Thoracic aorta (tissue), 2 donors: ENCODE measurements around the gene POLE4. TPM values are rescaled to one million over a fixed set of nuclear protein-coding genes. Genes with fewer than 3 reads are reported as not detected.

ENCODE experiments used
- ATAC-seq: fragments of 150-250 bp; one replicate; pipeline ENCODE4 v1.8.0; 2017; ENCODE audit warnings: low read depth; ENCODE audit not compliant: insufficient number of reproducible peaks, low FRiP score
- DNase-seq: peaks from one replicate; pipeline ENCODE4 v3.0.0-alpha.2; 2020; ENCODE audit warnings: low spot score
- H3K27ac ChIP-seq, 2 donors: fragments of 200-600 bp; sonication (generic); 1 replicate in 1 of 2; 2 replicates in 1 of 2; pipeline ENCODE4 v1.5.1; 2016; ENCODE audit warnings: mild to moderate bottlenecking in 2 of 2, moderate library complexity in 2 of 2
- H3K27me3 ChIP-seq: fragments of 200-600 bp; sonication (generic); replicated peaks from 2 replicates; pipeline ENCODE4 v1.6.0; 2016; ENCODE audit warnings: mild to moderate bottlenecking; ENCODE audit not compliant: insufficient read depth
- H3K36me3 ChIP-seq: fragments of 200-600 bp; sonication (generic); one replicate; pipeline ENCODE4 v1.5.1; 2016
- H3K4me1 ChIP-seq, 2 donors: fragments of 200-600 bp; sonication (generic); 1 replicate in 1 of 2; 2 replicates in 1 of 2; pipeline versions ENCODE4 v1.5.1 to v1.6.0; 2016; ENCODE audit warnings: low read depth in 2 of 2, mild to moderate bottlenecking in 1 of 2; ENCODE audit not compliant: control insufficient read depth in 1 of 2
- H3K4me3 ChIP-seq: fragments of 200-600 bp; sonication (generic); 2 replicates; pipeline ENCODE4 v1.5.1; 2016; ENCODE audit warnings: mild to moderate bottlenecking
- H3K9me3 ChIP-seq: fragments of 200-600 bp; sonication (generic); 2 replicates; pipeline ENCODE4 v1.5.1; 2016
- total RNA-seq, 2 donors: library from RNA; depleted of rRNA; stranded (reverse); fragments of >200 nt; gene quantifications; one replicate each; pipeline versions ENCODE4 v1.1.0 to v1.2.3, GENCODE V29; 2016
- TF ChIP-seq, protein P1 (sequence below): fragments of 200-600 bp; sonication (generic); IDR thresholded peaks from one replicate; pipeline ENCODE4 v1.5.1; 2019; ENCODE audit warnings: antibody characterized with exemption

The POLE4 gene
- total RNA-seq, 2 donors from 2014 or later, result 12.8 to 16.4 TPM

DNA sequence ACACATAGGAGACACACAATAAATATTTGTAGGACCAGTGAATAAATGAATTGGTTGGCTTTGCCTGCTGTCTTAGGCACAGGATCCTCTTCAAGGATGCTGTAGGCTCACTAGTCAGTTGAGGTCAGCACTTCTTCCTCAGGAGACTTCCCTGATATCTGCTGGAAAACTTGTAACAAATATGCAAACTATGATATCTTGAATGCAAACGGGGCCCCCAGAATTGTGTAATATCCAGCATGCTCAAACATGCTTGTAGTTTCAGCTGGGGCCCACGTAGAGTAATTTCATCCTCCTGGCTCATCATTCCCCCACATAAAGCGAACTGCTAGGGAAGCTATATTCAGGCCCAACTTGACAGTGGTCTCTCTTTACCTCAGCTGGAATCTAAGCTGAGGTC, 43.6 kb downstream of the POLE4 start:
- Histone ChIP-seq H3K4me1 (no peaks in the 10 kb centered on the region), H3K27me3 (no peaks in the 10 kb centered on the region), H3K27ac (no peak overlapping the region), H3K4me3 (no peak overlapping the region), H3K36me3 (no peaks in the 10 kb centered on the region), H3K9me3 (no peaks in the 10 kb centered on the region)
- TF ChIP-seq, protein P1, sequence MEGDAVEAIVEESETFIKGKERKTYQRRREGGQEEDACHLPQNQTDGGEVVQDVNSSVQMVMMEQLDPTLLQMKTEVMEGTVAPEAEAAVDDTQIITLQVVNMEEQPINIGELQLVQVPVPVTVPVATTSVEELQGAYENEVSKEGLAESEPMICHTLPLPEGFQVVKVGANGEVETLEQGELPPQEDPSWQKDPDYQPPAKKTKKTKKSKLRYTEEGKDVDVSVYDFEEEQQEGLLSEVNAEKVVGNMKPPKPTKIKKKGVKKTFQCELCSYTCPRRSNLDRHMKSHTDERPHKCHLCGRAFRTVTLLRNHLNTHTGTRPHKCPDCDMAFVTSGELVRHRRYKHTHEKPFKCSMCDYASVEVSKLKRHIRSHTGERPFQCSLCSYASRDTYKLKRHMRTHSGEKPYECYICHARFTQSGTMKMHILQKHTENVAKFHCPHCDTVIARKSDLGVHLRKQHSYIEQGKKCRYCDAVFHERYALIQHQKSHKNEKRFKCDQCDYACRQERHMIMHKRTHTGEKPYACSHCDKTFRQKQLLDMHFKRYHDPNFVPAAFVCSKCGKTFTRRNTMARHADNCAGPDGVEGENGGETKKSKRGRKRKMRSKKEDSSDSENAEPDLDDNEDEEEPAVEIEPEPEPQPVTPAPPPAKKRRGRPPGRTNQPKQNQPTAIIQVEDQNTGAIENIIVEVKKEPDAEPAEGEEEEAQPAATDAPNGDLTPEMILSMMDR, result no peak
- DNase-seq (no peak), ATAC-seq (no peak)

DNA sequence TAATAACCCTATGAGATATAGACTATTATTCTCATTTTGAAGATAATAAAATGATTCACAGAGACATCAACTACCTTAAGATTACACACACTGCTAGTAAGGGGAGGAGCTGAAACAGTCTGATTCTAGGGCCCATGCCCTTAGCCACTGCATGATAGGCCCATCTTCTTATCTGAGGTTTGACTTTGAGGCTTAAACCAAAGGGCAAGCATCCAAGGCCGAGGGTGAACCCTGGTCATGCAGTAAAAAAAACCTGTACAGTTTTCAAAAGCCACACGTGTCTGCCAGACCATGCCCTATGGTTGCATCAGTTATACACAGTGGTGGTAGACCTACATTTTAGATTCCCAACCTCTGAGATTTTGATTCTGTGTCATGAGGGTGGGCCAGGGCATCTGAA, 44.8 kb downstream of the POLE4 start:
- no peak for DNase-seq

DNA sequence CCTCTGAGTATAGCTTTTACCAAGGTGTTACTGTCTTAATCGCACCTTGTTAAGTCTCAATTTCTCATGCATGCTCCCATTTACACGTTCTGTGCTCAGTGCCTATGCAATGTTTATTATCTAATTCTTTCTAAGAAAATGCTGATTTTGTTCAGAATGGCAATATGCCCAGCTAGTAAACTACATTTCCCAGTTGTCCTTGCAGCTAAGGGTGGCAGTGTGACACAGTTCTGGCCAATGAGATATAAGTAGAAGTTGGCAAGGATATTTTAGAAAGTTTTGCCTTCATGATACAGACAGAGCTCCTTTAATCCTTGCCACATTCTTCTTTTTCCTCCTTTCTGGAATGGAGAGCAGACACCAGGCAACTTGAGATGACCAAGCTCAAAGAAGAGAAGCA, 45.3 kb downstream of the POLE4 start:
- H3K36me3 ChIP-seq, result no peaks in the 10 kb centered on the region
- H3K9me3 ChIP-seq, result no peaks in the 10 kb centered on the region
- DNase-seq (no peak), ATAC-seq (no peak)
- no peak overlapping the region for H3K27ac ChIP-seq
- TF ChIP-seq, protein P1, result no peak
- no peaks in the 10 kb centered on the region for H3K27me3 ChIP-seq
- H3K4me1 ChIP-seq, result no peaks in the 10 kb centered on the region
- no peak overlapping the region for H3K4me3 ChIP-seq

More for the DNA sequence above, 44.8 kb downstream of the POLE4 start:
- Histone ChIP-seq H3K27ac (no peak overlapping the region), H3K4me3 (no peak overlapping the region), H3K36me3 (no peaks in the 10 kb centered on the region), H3K4me1 (no peaks in the 10 kb centered on the region), H3K9me3 (no peaks in the 10 kb centered on the region), H3K27me3 (no peaks in the 10 kb centered on the region)
- TF ChIP-seq, protein P1, result no peak
- ATAC-seq, result no peak

DNA sequence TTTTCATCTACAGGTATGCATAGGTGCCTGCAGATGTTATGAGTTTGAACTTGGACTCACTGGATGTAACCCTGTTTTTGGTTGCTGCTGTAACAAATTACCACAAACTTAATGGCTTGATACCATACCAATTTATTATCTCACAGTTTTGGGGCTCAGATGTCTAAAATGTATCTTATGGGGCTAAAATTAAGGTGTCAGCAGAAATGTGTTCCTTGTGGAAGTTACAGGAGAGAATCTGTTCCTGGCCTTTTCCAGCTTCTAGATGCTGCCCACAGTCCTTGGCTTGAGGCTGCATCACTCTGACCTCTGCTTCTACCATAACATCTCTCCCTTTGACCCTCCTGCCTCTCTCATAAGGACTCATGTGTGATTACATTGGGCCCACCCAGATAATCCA, 47.6 kb downstream of the POLE4 start:
- TF ChIP-seq, protein P1, result no peak
- ATAC-seq (no peak), DNase-seq (no peak)
- H3K4me3 ChIP-seq, result no peak overlapping the region
- H3K4me1 ChIP-seq, result no peaks in the 10 kb centered on the region
- H3K27ac ChIP-seq, result no peak overlapping the region
- no peaks in the 10 kb centered on the region for H3K36me3 ChIP-seq
- no peaks in the 10 kb centered on the region for H3K9me3 ChIP-seq
- H3K27me3 ChIP-seq, result no peaks in the 10 kb centered on the region

DNA sequence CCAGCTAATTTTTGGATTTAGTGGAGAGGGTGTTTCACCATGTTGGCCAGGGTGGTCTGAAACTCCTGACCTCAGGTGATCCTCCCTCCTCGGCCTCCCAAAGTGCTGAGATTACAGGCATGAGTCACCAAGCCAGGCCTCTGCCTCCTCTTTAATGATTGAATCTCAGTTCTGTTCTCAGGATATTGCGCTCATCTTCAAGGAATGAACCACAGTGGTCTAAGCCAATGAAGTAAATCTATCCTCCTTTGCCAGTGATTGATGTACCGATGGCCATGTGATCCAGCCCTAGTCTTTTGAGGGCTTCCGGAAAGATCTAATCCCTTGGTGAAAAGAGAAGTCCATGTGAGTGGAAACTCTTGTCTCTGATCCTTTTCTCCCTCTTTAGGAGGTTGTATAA, 48.6 kb downstream of the POLE4 start:
- TF ChIP-seq, protein P1, result no peak
- H3K9me3 ChIP-seq, result no peaks in the 10 kb centered on the region
- H3K4me1 ChIP-seq, result no peaks in the 10 kb centered on the region
- H3K36me3 ChIP-seq, result no peaks in the 10 kb centered on the region
- H3K27me3 ChIP-seq, result no peaks in the 10 kb centered on the region
- DNase-seq (no peak), ATAC-seq (no peak)
- H3K4me3 ChIP-seq, result no peak overlapping the region
- no peak overlapping the region for H3K27ac ChIP-seq
